HG02571 (cell line): ENCODE measurements around the gene HPCAL1.

Experiments
- ATAC-seq: cut with Tn5 transposase; IDR thresholded peaks from one replicate; pipeline ENCODE4 v1.9.1; 2021; ENCODE audit warnings: mild to moderate bottlenecking, moderate library complexity; ENCODE audit not compliant: unreplicated experiment

The HPCAL1 gene

GRCh38 chr2:10347562-10347948, 44.9 kb downstream of the HPCAL1 start:
- no peak for ATAC-seq

GRCh38 chr2:10348891-10349290, 46.2 kb downstream of the HPCAL1 start:
- no peak for ATAC-seq

GRCh38 chr2:10350761-10351160, 48.1 kb downstream of the HPCAL1 start:
- no peak for ATAC-seq

- ATAC-seq: no peak
Measured at GRCh38 chr2:10352361-10352760, 49.7 kb downstream of the HPCAL1 start.

GRCh38 chr2:10352972-10353371, 50.3 kb downstream of the HPCAL1 start:
- ATAC-seq: no peak

- no peak for ATAC-seq
Measured at GRCh38 chr2:10353931-10354330, 51.2 kb downstream of the HPCAL1 start.

DNA sequence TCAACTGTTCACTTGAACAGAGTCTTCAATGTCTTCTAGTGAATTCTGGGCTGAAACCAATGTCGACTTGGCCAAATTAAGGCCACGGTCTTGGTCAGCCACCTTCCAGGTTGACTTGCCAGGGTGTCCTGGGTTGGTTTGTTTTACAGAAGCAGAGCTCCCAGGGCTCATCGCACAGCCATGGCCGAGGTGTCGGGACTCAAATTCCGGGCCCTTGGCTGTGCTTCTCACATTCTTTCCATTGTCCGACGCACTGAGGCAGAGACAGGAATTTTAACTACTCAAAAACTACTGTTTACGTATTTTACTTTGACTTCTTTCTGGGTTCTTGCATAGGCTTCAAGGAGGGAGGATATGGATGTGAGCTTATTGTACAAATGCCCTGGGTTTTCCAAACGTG, 51.7 kb downstream of the HPCAL1 start:
- ATAC-seq: no peak

GRCh38 chr2:10355471-10356438, 53.1 kb downstream of the HPCAL1 start:
- ATAC-seq: no peak

GRCh38 chr2:10356439-10356811, 53.7 kb downstream of the HPCAL1 start:
- ATAC-seq: no peak

DNA sequence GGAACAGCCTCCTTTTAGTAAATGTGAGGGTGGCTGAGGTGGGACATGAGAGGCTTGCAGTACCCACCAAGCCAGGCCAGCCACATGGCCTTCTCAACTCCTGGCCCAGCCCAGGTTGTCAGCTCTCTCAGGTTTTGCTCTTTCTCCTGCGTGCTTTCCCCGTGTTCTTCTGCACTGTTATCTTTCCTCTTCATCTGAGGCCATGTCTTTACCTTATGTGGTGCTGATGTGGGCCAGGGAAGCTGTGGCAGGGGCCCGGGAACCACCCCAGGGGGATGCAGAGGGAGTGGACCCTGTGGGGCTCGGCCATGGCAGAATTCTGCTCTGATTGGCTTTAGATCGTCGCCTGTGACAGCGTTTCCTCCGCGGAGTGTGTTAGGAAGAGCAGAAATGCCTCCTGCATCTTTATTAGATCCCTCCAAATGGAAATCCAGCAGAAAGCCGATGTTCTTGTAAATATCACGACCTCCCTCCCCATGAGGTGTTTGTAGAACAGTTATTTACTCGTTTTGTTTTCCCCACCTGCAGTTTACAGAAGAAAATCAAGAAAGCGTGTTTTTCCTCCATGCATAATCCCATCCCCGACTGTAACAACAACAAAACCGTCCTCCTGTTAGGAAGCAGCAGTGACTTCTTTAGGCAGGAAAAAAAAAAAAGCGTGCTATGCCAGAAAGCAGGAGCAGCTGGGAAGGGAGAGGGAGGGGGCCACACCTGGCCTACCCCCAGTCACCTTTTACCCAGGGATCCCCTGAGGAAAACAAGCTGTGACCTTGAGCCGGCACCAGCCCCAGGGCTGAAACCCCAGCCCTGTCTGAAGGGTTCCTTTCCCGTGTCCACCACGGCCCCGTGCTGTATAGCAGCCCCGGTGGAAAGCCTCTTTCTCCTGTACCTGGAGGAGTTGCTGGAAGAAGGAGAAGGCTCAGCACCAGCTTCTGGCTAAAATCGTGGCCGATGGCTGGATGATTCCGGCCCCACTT, 54.8 kb downstream of the HPCAL1 start:
- ATAC-seq: no peak

- ATAC-seq: no peak
Measured at GRCh38 chr2:10359246-10359645, 56.5 kb downstream of the HPCAL1 start.

- ATAC-seq: no peak
Measured at GRCh38 chr2:10359731-10360329, 57.1 kb downstream of the HPCAL1 start.

GRCh38 chr2:10360460-10360849, 57.8 kb downstream of the HPCAL1 start:
- no peak for ATAC-seq

GRCh38 chr2:10360850-10361588, 58.3 kb downstream of the HPCAL1 start:
- ATAC-seq: no peak

DNA sequence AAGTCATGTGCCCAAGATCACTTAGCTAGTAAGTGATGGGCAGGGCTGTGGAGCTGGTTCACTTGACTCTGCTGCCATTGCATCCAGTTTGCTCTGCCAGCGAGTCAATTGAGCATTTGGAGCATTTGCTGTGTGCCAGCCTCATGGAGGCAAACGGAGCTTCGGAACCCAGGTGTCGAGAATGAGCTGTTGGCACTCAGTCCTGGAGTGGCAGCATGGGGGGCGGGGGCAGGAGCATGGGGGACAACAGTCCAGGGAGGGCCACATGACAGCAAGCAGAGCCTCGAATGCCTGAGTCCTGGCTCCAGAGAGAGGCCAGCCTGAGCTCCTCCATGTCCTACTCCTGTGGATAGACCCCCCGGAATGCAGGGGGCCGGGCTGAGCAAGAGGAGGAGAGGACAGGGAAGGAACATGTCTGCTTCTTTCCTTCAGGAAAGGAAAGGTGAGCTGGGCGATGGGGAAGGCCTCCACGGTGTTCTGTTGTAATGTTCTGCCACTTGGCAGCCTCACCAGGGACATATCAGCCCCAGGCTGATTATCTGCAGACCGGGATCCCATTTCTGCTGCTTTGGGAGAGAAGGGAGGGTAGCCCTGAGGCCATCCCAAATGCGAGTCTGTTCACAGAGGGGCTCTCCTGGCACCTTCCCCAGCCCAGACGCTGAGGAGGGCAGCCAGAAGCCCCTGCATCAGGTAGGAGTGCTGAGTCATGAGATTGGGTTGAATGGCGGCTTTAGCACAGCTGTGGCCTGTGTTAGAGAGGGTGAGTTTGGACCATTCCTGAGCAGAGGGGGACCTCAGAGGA, 59.6 kb downstream of the HPCAL1 start:
- no peak for ATAC-seq

DNA sequence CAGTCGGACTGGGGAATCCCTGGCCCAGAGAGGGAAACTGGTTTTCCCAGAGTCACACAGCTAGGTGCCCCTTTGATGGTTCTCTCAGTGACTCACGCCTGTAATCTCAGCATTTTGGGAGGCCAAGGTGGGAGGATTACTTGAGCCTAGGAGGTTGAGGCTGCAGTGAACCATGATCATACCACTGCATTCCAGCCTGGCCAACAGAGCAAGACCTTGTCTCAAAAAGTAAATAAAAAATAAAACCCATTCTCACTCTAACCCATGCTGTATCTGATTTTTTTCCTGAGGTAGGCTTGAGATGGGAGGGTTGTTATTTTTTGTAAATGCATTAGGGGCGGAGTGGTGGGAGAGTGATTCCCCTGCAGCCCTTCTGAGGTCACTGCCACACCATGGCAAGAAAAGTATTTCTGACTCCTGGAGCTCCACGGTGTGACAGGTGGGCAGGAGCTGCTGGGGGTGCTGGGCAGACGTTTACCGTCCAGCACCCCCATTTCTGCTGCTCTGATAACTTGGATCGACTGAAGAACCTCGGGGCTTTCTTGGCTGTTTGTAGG, 60.3 kb downstream of the HPCAL1 start:
- no peak for ATAC-seq

DNA sequence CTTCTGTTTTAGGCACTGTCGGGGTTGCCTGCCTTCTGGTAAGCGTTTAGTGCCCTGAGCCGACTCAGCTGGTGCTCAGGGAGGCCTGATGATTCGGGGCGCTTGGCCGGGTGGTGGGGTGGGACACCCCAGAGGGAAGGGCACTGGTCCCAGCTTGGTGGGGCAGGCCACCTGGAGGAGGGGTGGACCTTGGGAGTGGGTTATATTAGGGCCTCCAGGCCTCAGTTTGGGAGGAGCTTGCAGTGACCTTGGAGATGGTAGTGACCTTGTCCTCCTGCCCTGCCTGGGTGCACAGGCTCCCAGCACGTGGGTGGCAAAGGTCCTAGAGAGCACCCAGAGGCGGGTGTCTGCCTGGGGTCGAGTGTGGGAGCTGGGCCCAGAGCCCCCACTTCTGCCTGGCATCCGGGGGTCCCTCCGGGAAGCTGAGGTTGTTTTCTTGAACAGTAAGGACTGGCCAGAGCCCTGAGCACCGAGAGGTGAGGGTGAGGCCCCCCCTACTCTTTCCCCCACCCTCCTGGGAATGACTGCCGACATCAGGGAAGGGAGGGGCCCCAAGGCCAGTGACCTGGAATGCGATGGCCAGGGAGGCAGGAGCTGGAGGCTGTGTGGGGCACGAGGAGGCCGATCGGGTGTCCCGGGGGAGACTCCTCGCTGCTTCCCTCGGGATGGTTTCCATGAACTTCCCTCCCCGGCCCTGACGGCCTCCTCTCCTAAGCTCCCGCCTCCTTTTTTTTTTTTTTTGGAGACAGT, 61.3 kb downstream of the HPCAL1 start:
- no peak for ATAC-seq

DNA sequence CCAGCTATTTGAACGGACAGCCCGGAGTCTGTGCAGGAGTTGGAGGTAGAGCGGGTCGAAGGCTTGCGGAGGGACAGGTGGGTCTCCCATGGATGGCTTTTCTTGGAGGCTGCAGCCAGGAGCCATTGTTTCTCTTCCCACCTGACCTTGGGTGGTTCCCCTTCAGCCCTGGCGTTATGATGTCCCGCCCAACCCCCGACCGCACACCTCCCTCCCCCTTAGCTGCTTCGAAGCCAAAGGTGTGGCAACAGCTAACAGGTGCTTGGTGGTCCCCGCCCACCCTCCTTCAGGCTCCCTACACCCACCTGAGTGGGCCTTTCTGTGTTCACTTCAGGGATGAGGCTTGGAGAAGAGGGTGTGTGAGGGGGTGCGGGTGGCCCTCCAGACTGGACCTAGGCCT, 62.7 kb downstream of the HPCAL1 start:
- ATAC-seq: no peak
